SK-N-SH (cell line): ENCODE data around the gene KRTAP9-4. TPM values are rescaled to one million over a fixed set of nuclear protein-coding genes. Genes with fewer than 3 reads are reported as not detected.

Source experiments
- CTCF ChIA-PET: fragments of 300-600, 350-600 bp; formaldehyde crosslinking; extraction: SDS; loops from one replicate; lab custom pipeline; 2021; lab: Yijun Ruan, JAX
- POLR2A ChIA-PET: fragments of 350-600 bp; sonication (Branson Sonifier 250); formaldehyde crosslinking; extraction: SDS; loops from one replicate; lab custom pipeline; 2020; ENCODE audit warnings: antibody characterized with exemption, inconsistent platforms; lab: Yijun Ruan, JAX
- DNase-seq: peaks from one replicate; pipeline ENCODE4 v3.0.0; 2012
- H2AFZ ChIP-seq: fragments of 200-600 bp; sonication (generic); 2 replicates; pipeline ENCODE4 v1.8.1; 2016; ENCODE audit warnings: antibody characterized with exemption, mild to moderate bottlenecking, low read depth
- H3F3A ChIP-seq: fragments of 200-600 bp; sonication (generic); replicated peaks from 2 replicates; pipeline ENCODE3; 2016; ENCODE audit warnings: antibody characterized with exemption, mild to moderate bottlenecking; ENCODE audit not compliant: insufficient read depth
- H3K27ac ChIP-seq, 2 experiments: fragments of 200-500 bp in 1 of 2; fragments of 200-600 bp in 1 of 2; sonication (Bioruptor generic) in 1 of 2; sonication (generic), shearing (Covaris generic) in 1 of 2; 2 replicates each; pipeline versions ENCODE4 v1.5.1 to v1.6.1; 2014 to 2016; ENCODE audit warnings: low read depth in 2 of 2, inconsistent platforms in 1 of 2, low read length in 1 of 2, mild to moderate bottlenecking in 1 of 2, mixed read lengths in 1 of 2
- H3K27me3 ChIP-seq: fragments of 200-600 bp; sonication (generic), shearing (Covaris generic); 2 replicates; pipeline ENCODE4 v1.6.1; 2016; ENCODE audit warnings: mixed run types; ENCODE audit not compliant: insufficient read depth
- H3K36me3 ChIP-seq, 2 experiments: fragments of 200-500 bp in 1 of 2; fragments of 200-600 bp in 1 of 2; sonication (Bioruptor generic) in 1 of 2; sonication (generic) in 1 of 2; replicated peaks in 1 of 2; 2 replicates each; pipeline versions ENCODE3 to v1.5.1; 2014 to 2016; ENCODE audit warnings: low read length in 1 of 2, mild to moderate bottlenecking in 1 of 2; ENCODE audit not compliant: insufficient read depth in 2 of 2, control insufficient read depth in 1 of 2
- H3K4me1 ChIP-seq, 2 experiments: fragments of 200-500 bp in 1 of 2; fragments of 200-600 bp in 1 of 2; sonication (Bioruptor generic) in 1 of 2; sonication (generic), shearing (Covaris generic) in 1 of 2; 2 replicates each; pipeline versions ENCODE4 v1.5.1 to v1.6.1; 2014 to 2016; ENCODE audit warnings: low read depth in 1 of 2, low read length in 1 of 2, mixed run types in 1 of 2; ENCODE audit not compliant: insufficient read depth in 2 of 2, control insufficient read depth in 1 of 2
- H3K4me2 ChIP-seq: fragments of 200-600 bp; sonication (generic), shearing (Covaris generic); 2 replicates; pipeline ENCODE4 v1.6.1; 2017; ENCODE audit warnings: mixed run types
- H3K4me3 ChIP-seq, 2 experiments: fragments of 200-500 bp in 1 of 2; fragments of 200-600 bp in 1 of 2; sonication (Bioruptor generic) in 1 of 2; sonication (generic), shearing (Covaris generic) in 1 of 2; 2 replicates each; pipeline versions ENCODE4 v1.5.1 to v1.8.1; 2014 to 2016; ENCODE audit warnings: low read depth in 2 of 2, inconsistent platforms in 1 of 2, low read length in 1 of 2, mild to moderate bottlenecking in 1 of 2, mixed read lengths in 1 of 2, moderate library complexity in 1 of 2
- H3K79me2 ChIP-seq: fragments of 200-600 bp; sonication (generic); 2 replicates; pipeline ENCODE4 v1.8.1; 2017; ENCODE audit warnings: mild to moderate bottlenecking; ENCODE audit not compliant: insufficient read depth
- H3K9ac ChIP-seq: fragments of 200-600 bp; sonication (generic); 2 replicates; pipeline ENCODE4 v1.6.1; 2017; ENCODE audit warnings: mixed run types
- H3K9me2 ChIP-seq: fragments of 200-600 bp; sonication (generic); 2 replicates; pipeline ENCODE4 v1.6.1; 2017; ENCODE audit warnings: mixed run types
- H3K9me3 ChIP-seq: fragments of 200-600 bp; sonication (generic); 2 replicates; pipeline ENCODE4 v1.6.1; 2017; ENCODE audit warnings: mixed run types, mild to moderate bottlenecking, moderate library complexity
- H4K20me1 ChIP-seq: fragments of 200-600 bp; sonication (generic); 2 replicates; pipeline ENCODE4 v1.6.1; 2017; ENCODE audit warnings: mild to moderate bottlenecking, mixed run types; ENCODE audit not compliant: insufficient read depth
- EP300 ChIP-seq, 2 experiments: IDR thresholded peaks; 2 replicates each; pipeline versions ENCODE4 v1.4.0 to v1.6.1; 2012; ENCODE audit warnings: borderline replicate concordance in 1 of 2, low read depth in 1 of 2, low read length in 1 of 2
- FOSL2 ChIP-seq: IDR thresholded peaks from 2 replicates; pipeline ENCODE4 v1.4.0; 2012; ENCODE audit warnings: low read depth, mild to moderate bottlenecking, moderate library complexity, borderline replicate concordance
- FOXJ3 ChIP-seq: sonication (generic); formaldehyde crosslinking; IDR thresholded peaks from 2 replicates; pipeline ENCODE4 v1.5.1; 2020; ENCODE audit warnings: mild to moderate bottlenecking, missing genetic modification reagents
- JUND ChIP-seq: IDR thresholded peaks from 2 replicates; pipeline ENCODE4 v1.4.0; 2012
- NFIC ChIP-seq: IDR thresholded peaks from 2 replicates; pipeline ENCODE4 v1.4.0; 2012; ENCODE audit warnings: borderline replicate concordance
- POLR2AphosphoS5 ChIP-seq: IDR thresholded peaks from 2 replicates; pipeline ENCODE4 v1.6.1; 2012; ENCODE audit warnings: low read depth, low read length
- RAD21 ChIP-seq: IDR thresholded peaks from 2 replicates; pipeline ENCODE4 v1.6.1; 2012; ENCODE audit warnings: mild to moderate bottlenecking, low read length
- SIN3A ChIP-seq: IDR thresholded peaks from 2 replicates; pipeline ENCODE4 v1.6.1; 2012; ENCODE audit warnings: low read depth, mild to moderate bottlenecking, low read length, moderate library complexity, borderline replicate concordance
- SMC3 ChIP-seq: IDR thresholded peaks from 2 replicates; pipeline ENCODE4 v1.6.1; 2012; ENCODE audit warnings: low read depth, low read length, improper control_type of control experiment
- TCF12 ChIP-seq: IDR thresholded peaks from 2 replicates; pipeline ENCODE4 v1.4.0; 2012
- WGBS: methylation state at CpG from one replicate; pipeline ENCODE4 v1.1.6; 2017; ENCODE audit warnings: low lambda C conversion rate; 5-methylcytosine and 5-hydroxymethylcytosine counted together
- polyA plus RNA-seq, 3 experiments: library from polyadenylated mRNA; depleted of rRNA; stranded (reverse); fragments of >200 nt; gene quantifications; 2 replicates each; pipeline ENCODE4 v1.2.3, GENCODE V29; 2012
- small RNA-seq, 7 experiments: library from RNA; depleted of rRNA; stranded (forward); fragments of <200 nt; gene quantifications; one replicate each; pipeline ENCODE3, GENCODE V24; 2012

Gene KRTAP9-4
- polyA plus RNA-seq, 1 of the 3 experiments (the other 2 are of a cell fraction): not detected

DNA sequence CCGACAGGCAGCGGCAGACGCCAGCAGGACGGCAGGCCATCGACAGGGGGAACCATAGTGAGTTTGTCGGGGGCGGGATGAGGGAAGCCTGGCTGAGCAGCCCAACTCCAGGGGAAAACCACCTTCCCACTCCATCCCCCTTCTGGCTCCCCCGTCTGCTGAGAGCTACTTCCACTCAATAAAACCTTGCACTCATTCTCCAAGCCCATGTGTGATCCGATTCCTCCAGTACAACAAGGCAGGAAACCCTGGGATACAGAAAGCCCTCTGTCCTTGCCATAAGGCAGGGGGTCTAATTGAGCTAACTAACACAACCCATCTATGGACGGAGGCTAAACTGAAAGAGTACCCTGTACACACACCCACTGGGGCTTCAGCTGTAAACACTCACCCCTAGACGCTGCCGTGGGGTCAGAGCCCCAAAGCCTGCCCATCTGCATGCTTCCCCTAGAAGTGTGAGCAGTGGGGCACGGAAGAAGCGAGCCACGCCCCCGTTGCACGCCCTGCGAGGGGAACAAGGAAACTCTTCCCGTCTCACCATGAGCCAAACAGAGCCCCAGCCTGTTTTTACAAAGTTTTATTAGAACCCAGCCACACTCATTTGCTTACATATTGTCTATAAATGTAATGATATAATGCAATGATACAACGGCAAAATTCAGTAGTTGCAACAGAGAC is 49.1 kb downstream of the KRTAP9-4 start:
- Histone ChIP-seq H3K4me1 (peaks cover 0 to 12% of the 10 kb centered on the region in 2 experiments; a peak in 1 of 4 replicates), H3K27ac (no peak overlapping the region), H3K4me3 (0 out of 4 replicates have a peak overlapping the region, but pooled peaks of 1 of the 2 experiments have one; percentile 26), H3K36me3 (no peaks in the 10 kb centered on the region), H3K9me2 (no peaks in the 10 kb centered on the region), H3K9ac (no peak overlapping the region), H3K79me2 (no peaks in the 10 kb centered on the region), H3K27me3 (peaks cover 42% of the 10 kb centered on the region; the same call in 1 of the 2 replicates), H3K9me3 (no peaks in the 10 kb centered on the region), H3K4me2 (no peak overlapping the region), H4K20me1 (no peaks in the 10 kb centered on the region), H2AFZ (no peak overlapping the region), H3F3A (no peaks in the 10 kb centered on the region)
- POLR2A ChIA-PET: no interaction called here
- CTCF ChIA-PET: interaction anchor here (1.1 kb wide), 1 partner anchor 24 kb away, joined by 3 read pairs; no protein-coding TSS in a partner anchor
- no peak for DNase-seq
- WGBS: 19% methylated on average over 18 of the region's 20 CpGs
- TF ChIP-seq SIN3A (no peak), TCF12 (no peak), JUND (no peak), NFIC (no peak), SMC3 (no peak), FOXJ3 (CRISPR knock-in tag) (no peak), RAD21 (no peak), FOSL2 (no peak), EP300 (IDR thresholded peaks at IDR 0.05; ENCODE audit: borderline replicate concordance in 1 of 2, low read depth in 1 of 2, low read length in 1 of 2) (no peak), POLR2AphosphoS5 (no peak)

Small RNA genes within 50 kb of the gene (small RNA-seq; reads per million reads assigned to genes)
- 0 reads per million in 7 experiments for gene KRTAP9-10P

Other genes starting within 250 kb of the KRTAP9-4 start
- gene KRTAP3-2, start 249.8 kb upstream of the KRTAP9-4 start, polyA plus RNA-seq (2012; rRNA removed): not detected in 2 replicates
- gene KRTAP3-1, start 240.6 kb upstream of the KRTAP9-4 start, polyA plus RNA-seq (2012; rRNA removed): not detected in 2 replicates
- not detected in 2 replicates for gene KRTAP1-5, start 222.5 kb upstream of the KRTAP9-4 start, polyA plus RNA-seq (2012; rRNA removed)
- not detected in 2 replicates for gene KRTAP1-4, start 219.5 kb upstream of the KRTAP9-4 start, polyA plus RNA-seq (2012; rRNA removed)
- not detected in 2 replicates for gene KRTAP1-3, start 214.8 kb upstream of the KRTAP9-4 start, polyA plus RNA-seq (2012; rRNA removed)
- not detected in 2 replicates for gene KRTAP1-1, start 208.2 kb upstream of the KRTAP9-4 start, polyA plus RNA-seq (2012; rRNA removed)
- gene KRTAP2-1, start 202.4 kb upstream of the KRTAP9-4 start, polyA plus RNA-seq (2012; rRNA removed): not detected in 2 replicates
- not detected in 2 replicates for gene KRTAP2-2, start 194.5 kb upstream of the KRTAP9-4 start, polyA plus RNA-seq (2012; rRNA removed)
- 0.36 and 0.39 TPM in 2 replicates for gene KRTAP2-3, start 189.6 kb upstream of the KRTAP9-4 start, polyA plus RNA-seq (2012; rRNA removed)
- not detected in 2 replicates for gene KRTAP2-4, start 183.8 kb upstream of the KRTAP9-4 start, polyA plus RNA-seq (2012; rRNA removed)
- gene KRTAP4-7, start 165.5 kb upstream of the KRTAP9-4 start, polyA plus RNA-seq (2012; rRNA removed): not detected in 2 replicates
- not detected in 2 replicates for gene KRTAP4-8, start 151.5 kb upstream of the KRTAP9-4 start, polyA plus RNA-seq (2012; rRNA removed)
- gene KRTAP4-16, start 147.5 kb upstream of the KRTAP9-4 start, polyA plus RNA-seq (2012; rRNA removed): not detected in 2 replicates
- not detected in 2 replicates for gene KRTAP4-9, start 144.3 kb upstream of the KRTAP9-4 start, polyA plus RNA-seq (2012; rRNA removed)
- not detected in 2 replicates for gene KRTAP4-11, start 131.3 kb upstream of the KRTAP9-4 start, polyA plus RNA-seq (2012; rRNA removed)
- not detected in 2 replicates for gene KRTAP4-12, start 125.5 kb upstream of the KRTAP9-4 start, polyA plus RNA-seq (2012; rRNA removed)
- gene KRTAP4-6, start 109.1 kb upstream of the KRTAP9-4 start, polyA plus RNA-seq (2012; rRNA removed): not detected in 2 replicates
- not detected in 2 replicates for gene KRTAP4-5, start 99.9 kb upstream of the KRTAP9-4 start, polyA plus RNA-seq (2012; rRNA removed)
- gene KRTAP4-4, start 88.9 kb upstream of the KRTAP9-4 start, polyA plus RNA-seq (2012; rRNA removed): not detected in 2 replicates
- gene KRTAP4-3, start 81.5 kb upstream of the KRTAP9-4 start, polyA plus RNA-seq (2012; rRNA removed): not detected in 2 replicates
- gene KRTAP4-2, start 71.5 kb upstream of the KRTAP9-4 start, polyA plus RNA-seq (2012; rRNA removed): not detected in 2 replicates
- gene KRTAP4-1, start 64.8 kb upstream of the KRTAP9-4 start, polyA plus RNA-seq (2012; rRNA removed): not detected in 2 replicates
- not detected in 2 replicates for gene KRTAP9-1, start 59.8 kb upstream of the KRTAP9-4 start, polyA plus RNA-seq (2012; rRNA removed)
- gene KRTAP9-2, start 23.0 kb upstream of the KRTAP9-4 start, polyA plus RNA-seq (2012; rRNA removed): not detected in 2 replicates
- not detected in 2 replicates for gene KRTAP9-3, start 17.2 kb upstream of the KRTAP9-4 start, polyA plus RNA-seq (2012; rRNA removed)
- gene KRTAP9-8, start 11.7 kb upstream of the KRTAP9-4 start, polyA plus RNA-seq (2012; rRNA removed): not detected in 2 replicates
- gene KRTAP9-9, start 5.7 kb downstream of the KRTAP9-4 start, polyA plus RNA-seq (2012; rRNA removed): not detected in 2 replicates
- gene KRTAP9-6, start 15.7 kb downstream of the KRTAP9-4 start, polyA plus RNA-seq (2012; rRNA removed): not detected in 2 replicates
- gene KRTAP9-7, start 26.0 kb downstream of the KRTAP9-4 start, polyA plus RNA-seq (2012; rRNA removed): not detected in 2 replicates
- not detected in 2 replicates for gene KRTAP29-1, start 53.2 kb downstream of the KRTAP9-4 start, polyA plus RNA-seq (2012; rRNA removed)
- not detected in 2 replicates for gene KRTAP16-1, start 59.6 kb downstream of the KRTAP9-4 start, polyA plus RNA-seq (2012; rRNA removed)
- gene KRTAP17-1, start 66.0 kb downstream of the KRTAP9-4 start, polyA plus RNA-seq (2012; rRNA removed): not detected in 2 replicates
- not detected in 2 replicates for gene KRT33A, start 101.1 kb downstream of the KRTAP9-4 start, polyA plus RNA-seq (2012; rRNA removed)
- gene KRT33B, start 120.1 kb downstream of the KRTAP9-4 start, polyA plus RNA-seq (2012; rRNA removed): 0.08 TPM in 1 of 2 replicates, not detected in the other
- gene KRT34, start 132.6 kb downstream of the KRTAP9-4 start, polyA plus RNA-seq (2012; rRNA removed): 0.05 and 0.08 TPM in 2 replicates
- gene KRT31, start 147.9 kb downstream of the KRTAP9-4 start, polyA plus RNA-seq (2012; rRNA removed): 0.03 TPM in 1 of 2 replicates, not detected in the other
- gene KRT37, start 174.9 kb downstream of the KRTAP9-4 start, polyA plus RNA-seq (2012; rRNA removed): not detected in 2 replicates
- not detected in 2 replicates for gene KRT38, start 191.3 kb downstream of the KRTAP9-4 start, polyA plus RNA-seq (2012; rRNA removed)
- not detected in 2 replicates for gene KRT32, start 217.7 kb downstream of the KRTAP9-4 start, polyA plus RNA-seq (2012; rRNA removed)
- gene KRT35, start 231.5 kb downstream of the KRTAP9-4 start, polyA plus RNA-seq (2012; rRNA removed): not detected in 2 replicates
- gene KRT36, start 240.2 kb downstream of the KRTAP9-4 start, polyA plus RNA-seq (2012; rRNA removed): not detected in 2 replicates